Fibroblast of the aortic adventitia (primary cell): Measurements from ENCODE around the gene CUL3. TPM values are rescaled to one million over a fixed set of nuclear protein-coding genes. Genes with fewer than 3 reads are reported as not detected.
"Not testable (repeated sequence)": the region's sequence is repeated elsewhere in the genome, so short reads cannot be mapped to it uniquely, and the experiment has no call there.

Experiments
- DNase-seq: peaks from one replicate; pipeline ENCODE4 v3.0.0-alpha.2; 2010; ENCODE audit warnings: low read depth
- H3K4me3 ChIP-seq: 2 replicates; pipeline ENCODE4 v1.5.1; 2011; ENCODE audit warnings: low read depth, mild to moderate bottlenecking, control low read depth, low read length, moderate library complexity
- total RNA-seq: library from RNA; depleted of rRNA; stranded (reverse); fragments of >200 nt; gene quantifications from 2 replicates; pipeline ENCODE4 v1.2.3, GENCODE V29; 2012; ENCODE audit warnings: low replicate concordance
- TF ChIP-seq, protein P1 (sequence below): IDR thresholded peaks from 2 replicates; pipeline ENCODE4 v1.5.1; 2011; ENCODE audit warnings: mild to moderate bottlenecking, low read length, control low read depth, inconsistent platforms; ENCODE audit not compliant: insufficient read depth

Gene CUL3
- total RNA-seq, 1 donor, result 75.7 TPM

- DNase-seq, result no peak
- TF ChIP-seq, protein P1, sequence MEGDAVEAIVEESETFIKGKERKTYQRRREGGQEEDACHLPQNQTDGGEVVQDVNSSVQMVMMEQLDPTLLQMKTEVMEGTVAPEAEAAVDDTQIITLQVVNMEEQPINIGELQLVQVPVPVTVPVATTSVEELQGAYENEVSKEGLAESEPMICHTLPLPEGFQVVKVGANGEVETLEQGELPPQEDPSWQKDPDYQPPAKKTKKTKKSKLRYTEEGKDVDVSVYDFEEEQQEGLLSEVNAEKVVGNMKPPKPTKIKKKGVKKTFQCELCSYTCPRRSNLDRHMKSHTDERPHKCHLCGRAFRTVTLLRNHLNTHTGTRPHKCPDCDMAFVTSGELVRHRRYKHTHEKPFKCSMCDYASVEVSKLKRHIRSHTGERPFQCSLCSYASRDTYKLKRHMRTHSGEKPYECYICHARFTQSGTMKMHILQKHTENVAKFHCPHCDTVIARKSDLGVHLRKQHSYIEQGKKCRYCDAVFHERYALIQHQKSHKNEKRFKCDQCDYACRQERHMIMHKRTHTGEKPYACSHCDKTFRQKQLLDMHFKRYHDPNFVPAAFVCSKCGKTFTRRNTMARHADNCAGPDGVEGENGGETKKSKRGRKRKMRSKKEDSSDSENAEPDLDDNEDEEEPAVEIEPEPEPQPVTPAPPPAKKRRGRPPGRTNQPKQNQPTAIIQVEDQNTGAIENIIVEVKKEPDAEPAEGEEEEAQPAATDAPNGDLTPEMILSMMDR, result no peak
- no peak overlapping the region for H3K4me3 ChIP-seq
Observed at GRCh38 chr2:224611938-224612337, 26.8 kb upstream of the CUL3 start.

GRCh38 chr2:224608104-224608503 lies 22.9 kb upstream of the CUL3 start:
- TF ChIP-seq, protein P1, result no peak
- H3K4me3 ChIP-seq, result no peak overlapping the region
- no peak for DNase-seq

DNA sequence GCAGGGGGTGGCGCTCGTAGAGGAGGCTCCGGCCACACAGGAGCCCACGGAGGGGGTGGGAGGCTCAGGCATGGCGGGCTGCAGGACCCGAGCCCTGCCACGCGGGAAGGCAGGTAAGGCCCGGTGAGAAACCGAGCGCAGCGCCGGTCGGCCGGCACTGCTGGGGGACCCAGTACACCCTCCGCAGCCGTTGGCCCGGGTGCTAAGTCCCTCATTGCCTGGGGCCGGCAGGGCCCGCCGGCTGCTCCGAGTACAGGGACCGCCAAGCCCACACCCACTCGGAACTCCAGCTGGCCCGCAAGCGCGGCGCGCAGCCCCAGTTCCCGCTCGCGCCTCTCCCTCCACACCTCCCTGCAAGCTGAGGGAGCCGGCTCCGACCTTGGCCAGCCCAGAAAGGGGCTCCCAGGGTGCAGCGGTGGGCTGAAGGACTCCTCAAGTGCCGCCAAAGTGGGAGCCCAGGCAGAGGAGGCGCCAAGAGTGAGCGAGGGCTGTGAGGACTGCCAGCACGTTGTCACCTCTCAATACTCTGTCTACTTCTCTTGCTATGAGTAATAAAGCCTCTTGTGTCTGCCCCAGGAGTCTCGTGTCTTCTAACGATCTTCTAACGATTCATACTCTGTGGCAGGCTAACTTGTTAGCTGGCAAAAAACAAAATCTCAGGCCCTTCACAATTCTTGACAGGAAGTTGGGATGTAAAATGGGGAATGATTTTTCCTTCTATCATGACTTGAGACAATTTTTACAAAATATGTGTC lies 18.8 kb upstream of the CUL3 start:
- not testable (repeated sequence) for DNase-seq, H3K4me3 ChIP-seq

- H3K4me3 ChIP-seq, DNase-seq: not testable (repeated sequence)
Observed at GRCh38 chr2:224602778-224603375, 17.7 kb upstream of the CUL3 start.

- DNase-seq, result no peak
- H3K4me3 ChIP-seq, result no peak overlapping the region
- TF ChIP-seq, protein P1, result no peak
Observed at GRCh38 chr2:224601923-224602322, 16.8 kb upstream of the CUL3 start.

DNA sequence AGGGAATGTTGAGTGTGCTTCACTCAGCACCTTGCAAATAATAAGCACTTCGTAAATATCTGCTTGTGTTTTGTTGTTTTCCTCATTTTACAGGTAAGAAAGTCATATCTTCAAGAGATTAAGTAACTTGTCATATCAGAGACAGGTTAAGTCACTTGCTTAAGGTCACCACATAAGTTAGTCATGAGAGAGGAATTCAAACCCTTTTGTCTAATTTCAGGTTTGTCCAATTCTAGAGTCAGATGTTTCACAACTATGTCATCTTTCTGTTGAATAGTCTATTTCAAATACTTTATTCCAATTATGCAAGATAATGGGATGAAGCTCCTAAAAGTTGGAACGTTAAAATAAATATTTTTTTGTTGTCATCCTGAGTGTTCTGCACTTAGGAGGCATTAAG lies 13.5 kb upstream of the CUL3 start:
- no peak overlapping the region for H3K4me3 ChIP-seq
- TF ChIP-seq, protein P1, result no peak
- DNase-seq, result no peak

DNA sequence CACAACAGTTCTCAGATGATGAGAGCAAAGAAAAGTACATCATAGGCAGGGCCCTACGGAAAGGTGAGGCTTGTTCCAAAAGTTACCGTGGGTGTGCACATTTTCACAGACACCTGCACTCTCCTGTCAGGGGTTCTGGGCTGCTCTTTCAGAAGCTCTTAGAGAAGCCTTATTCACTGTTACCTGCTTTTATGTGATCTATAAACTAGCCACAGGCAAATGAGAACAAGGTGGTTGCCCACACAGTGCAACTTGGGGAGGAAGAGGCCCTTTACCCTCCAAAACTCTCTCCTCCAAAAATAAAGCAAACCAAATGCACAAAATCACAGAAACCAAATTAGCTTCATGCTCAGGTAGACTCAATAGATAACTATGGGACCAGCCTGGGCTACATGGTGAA lies 11.1 kb upstream of the CUL3 start:
- TF ChIP-seq, protein P1, result no peak
- no peak for DNase-seq
- no peak overlapping the region for H3K4me3 ChIP-seq

DNA sequence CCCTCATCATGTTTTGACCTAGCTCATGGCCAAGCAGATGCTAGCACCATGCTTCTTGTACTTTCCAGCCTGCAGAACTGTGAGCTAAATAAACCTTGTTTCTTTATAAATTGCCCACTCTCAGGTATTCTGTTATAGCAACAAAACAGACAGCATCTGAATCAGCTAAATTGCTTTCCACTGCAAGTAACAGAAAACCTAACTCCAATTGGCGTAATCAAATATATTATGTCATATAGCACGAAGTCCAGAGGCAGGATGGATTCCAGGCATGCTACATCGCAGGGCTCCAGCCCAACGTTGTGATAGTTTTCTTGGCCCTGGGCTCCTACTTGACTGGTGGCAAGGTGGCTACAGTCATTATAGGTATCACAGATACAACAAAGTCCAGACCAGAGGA lies 10.4 kb upstream of the CUL3 start:
- TF ChIP-seq, protein P1, result no peak
- H3K4me3 ChIP-seq, result no peak overlapping the region

More for the DNA sequence above, 10.4 kb upstream of the CUL3 start:
- no peak for DNase-seq
